Body of pancreas (tissue), 4 donors: ENCODE results near the gene NEK10.

Experiments used
- POLR2A ChIP-seq, 3 donors: fragments of 450-650 bp; IDR thresholded peaks; one replicate each; pipeline ENCODE4 v1.6.1; 2016; ENCODE audit warnings: antibody characterized with exemption in 3 of 3, mild to moderate bottlenecking in 2 of 3
- TF ChIP-seq, protein P1 (sequence below), 7 experiments: fragments of 450-650 bp in 4 of 7; fragments of 200-600 bp in 3 of 7; sonication (generic) in 3 of 7; IDR thresholded peaks; one replicate each; pipeline ENCODE4 v1.5.1; 2016 to 2019; ENCODE audit warnings: antibody characterized with exemption in 7 of 7

DNA sequence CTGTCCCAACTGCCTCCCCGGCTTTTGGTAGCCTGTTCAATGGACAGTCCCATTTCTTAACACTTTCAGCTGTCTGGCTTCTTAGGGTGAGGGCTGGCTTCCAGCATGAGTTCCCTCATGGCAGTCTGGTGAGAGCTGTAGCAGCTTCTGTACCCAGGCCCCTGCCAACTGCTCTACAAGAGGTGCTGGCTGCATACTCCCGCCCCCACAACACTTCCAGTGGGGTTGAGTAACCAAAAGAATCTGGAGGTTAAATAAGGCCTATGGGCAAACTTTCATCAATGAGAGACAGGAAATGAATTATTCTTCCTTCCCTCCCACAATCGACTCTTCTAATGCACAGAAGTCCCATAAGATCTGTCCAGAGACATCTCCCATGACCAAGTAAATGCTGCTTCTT lies 145.0 kb downstream of the NEK10 start:
- TF ChIP-seq, protein P1, sequence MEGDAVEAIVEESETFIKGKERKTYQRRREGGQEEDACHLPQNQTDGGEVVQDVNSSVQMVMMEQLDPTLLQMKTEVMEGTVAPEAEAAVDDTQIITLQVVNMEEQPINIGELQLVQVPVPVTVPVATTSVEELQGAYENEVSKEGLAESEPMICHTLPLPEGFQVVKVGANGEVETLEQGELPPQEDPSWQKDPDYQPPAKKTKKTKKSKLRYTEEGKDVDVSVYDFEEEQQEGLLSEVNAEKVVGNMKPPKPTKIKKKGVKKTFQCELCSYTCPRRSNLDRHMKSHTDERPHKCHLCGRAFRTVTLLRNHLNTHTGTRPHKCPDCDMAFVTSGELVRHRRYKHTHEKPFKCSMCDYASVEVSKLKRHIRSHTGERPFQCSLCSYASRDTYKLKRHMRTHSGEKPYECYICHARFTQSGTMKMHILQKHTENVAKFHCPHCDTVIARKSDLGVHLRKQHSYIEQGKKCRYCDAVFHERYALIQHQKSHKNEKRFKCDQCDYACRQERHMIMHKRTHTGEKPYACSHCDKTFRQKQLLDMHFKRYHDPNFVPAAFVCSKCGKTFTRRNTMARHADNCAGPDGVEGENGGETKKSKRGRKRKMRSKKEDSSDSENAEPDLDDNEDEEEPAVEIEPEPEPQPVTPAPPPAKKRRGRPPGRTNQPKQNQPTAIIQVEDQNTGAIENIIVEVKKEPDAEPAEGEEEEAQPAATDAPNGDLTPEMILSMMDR (IDR thresholded peaks at IDR 0.05), result no peak
- no peak for TF ChIP-seq POLR2A (IDR thresholded peaks at IDR 0.05)
